GM18873 (cell line): ENCODE results near the gene EIF1.

ENCODE experiments used
- ATAC-seq: cut with Tn5 transposase; IDR thresholded peaks from one replicate; pipeline ENCODE4 v1.9.1; 2021; ENCODE audit warnings: mild to moderate bottlenecking, moderate library complexity, moderate number of reproducible peaks; ENCODE audit not compliant: unreplicated experiment, low FRiP score

EIF1 gene

DNA sequence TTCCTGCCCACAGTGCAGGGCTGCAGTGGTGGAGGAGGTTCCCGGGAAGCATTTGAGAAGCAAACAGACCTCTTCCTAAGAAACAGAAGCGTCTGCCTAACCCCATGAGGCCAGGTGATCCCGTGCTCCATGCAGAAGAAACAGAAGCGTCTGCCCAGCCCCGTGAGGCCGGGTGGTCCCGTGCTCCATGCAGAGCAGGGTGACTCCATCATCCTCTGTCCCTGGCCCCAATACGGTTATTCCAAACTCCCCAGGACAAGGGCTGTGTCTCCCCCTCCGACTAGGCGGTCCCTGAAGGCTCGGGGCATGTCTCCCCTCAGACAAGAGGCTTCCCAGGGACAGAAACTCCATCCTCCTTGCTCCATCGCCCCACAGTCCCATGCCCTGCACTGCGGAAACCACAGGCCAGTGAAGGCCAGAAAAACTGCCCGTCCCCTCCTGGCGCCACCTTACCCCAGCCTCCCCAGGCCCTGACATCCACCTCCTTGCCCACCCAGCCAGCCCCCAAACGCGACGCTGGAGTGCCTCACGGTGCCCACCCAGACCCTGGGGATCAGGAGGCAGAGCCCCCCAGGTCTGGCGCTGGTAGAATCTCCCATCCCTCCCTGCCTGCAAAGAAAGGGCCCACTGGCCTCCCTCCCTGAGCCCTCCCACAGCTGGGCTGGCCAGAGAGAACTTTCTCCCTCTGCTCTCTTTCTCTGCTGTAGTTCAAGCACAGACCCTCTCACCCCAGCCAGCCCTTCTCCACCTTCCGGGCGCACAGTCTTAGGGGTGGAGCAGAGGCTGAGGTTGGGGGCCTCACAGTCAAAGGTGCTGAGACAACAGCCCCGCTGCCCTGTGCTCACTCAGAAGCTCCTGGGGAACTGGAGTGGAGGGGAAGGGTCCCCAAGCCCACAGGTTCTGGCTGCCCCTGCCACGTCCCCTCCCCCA is 33.7 kb upstream of the EIF1 start:
- no peak for ATAC-seq

DNA sequence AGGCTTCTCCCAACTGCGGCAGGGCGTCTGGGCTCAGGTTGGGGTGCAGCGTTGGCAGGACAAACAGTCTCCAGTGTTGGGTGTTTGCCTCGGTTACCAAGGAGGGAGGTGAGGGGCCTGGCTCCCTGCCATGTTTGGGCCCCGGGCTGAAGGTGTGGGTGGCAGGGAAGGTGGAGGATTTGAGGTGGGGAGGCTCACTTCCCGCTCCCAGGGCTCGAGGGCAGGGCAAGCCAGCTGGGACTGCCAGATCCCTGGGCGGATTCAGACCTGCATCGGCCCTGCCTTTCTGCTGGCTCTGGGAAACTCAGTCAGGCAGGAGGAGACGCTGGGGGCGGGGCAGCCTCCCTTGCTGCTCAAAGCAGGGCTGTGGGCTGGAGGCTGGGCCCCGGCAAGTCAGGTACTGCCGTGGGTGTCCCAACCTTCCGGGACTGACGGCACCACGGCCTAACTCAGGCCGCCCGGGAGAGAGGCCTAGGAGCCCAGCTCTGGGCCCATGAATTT is 33.0 kb upstream of the EIF1 start:
- ATAC-seq = no peak

DNA sequence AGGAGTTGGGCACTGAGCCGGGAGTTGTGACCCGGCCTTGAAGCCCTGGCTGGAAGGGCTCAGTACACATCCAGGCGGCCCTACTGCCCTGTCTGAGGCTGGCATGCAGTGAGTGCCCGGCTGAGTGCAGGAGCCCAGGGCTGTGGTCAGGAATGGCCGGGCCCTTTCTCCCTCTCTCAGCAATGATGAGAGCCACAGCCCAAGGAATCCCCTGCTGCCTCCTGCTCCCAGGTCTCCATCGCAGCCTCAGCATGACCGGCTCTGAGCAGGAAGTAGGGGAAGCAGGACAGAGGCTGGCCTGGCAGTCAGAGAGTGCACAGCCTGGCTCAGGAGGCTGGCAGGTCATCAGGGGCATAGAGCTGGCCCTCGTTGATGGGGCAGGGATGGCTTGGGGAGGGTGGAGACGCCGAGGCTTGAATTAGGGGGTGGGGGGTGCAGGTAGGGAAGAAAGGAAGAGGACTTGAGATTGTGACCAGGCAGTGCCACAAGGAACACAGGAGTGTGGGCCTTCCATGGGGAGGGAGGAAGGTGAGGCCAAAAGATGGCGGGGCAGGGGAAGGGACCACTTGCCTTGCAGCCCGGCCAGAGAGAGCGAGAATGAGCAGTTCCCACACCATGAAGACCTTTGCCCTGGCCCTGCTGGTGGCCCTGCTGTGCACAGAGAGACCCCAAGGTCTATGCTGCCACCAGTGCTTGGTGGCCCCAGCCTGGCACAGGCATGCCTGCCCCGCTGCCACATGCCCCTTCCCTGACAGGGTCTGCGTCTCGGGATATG is 32.2 kb upstream of the EIF1 start:
- ATAC-seq = no peak

DNA sequence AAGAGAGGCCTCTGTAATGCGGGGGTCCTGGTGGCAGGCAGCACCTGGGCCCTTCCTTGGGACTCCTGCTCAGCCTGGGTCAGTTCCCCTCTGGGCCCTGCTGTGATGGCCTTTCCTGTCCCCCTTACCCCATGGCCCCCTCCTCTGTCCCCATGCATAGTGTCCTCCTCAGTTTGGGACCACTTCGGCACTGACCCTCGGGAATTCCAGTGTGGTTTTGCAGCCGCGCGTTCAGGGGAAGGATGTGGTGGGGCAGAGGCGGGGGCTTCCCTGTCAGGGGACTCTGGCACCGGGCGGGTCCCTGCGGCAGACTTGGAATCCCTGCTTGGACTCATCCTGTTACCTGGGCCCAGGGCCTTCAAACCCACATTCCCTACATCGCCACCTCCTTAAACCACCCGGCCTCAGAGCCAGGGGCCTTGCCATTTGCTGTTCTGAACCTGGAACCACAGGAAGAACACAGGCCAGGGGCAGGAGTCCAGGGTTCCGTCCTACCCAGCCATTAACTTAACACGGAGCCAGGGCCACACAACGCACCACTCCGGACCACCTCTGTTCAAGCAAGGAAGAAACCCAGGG is 31.4 kb upstream of the EIF1 start:
- no peak for ATAC-seq

DNA sequence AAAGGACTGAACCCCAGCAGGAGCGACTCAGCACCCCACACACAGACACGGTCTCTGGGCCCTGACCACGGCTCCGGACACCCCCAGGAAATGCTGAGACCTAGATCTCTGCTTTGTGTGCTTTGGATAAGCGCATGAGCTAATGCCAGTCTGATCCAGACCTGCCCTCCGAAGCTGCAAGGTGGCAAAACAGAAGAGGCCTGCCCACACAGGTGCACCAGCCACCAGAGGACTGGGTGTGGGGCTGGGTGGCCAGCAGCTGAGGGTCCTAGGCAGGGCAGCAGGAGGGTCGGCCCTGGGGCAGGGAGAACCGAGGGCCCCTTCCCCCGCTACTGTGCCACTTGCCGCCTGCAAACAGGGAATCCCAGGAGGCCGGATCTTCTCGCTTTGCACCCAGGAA is 30.7 kb upstream of the EIF1 start:
- ATAC-seq = no peak

DNA sequence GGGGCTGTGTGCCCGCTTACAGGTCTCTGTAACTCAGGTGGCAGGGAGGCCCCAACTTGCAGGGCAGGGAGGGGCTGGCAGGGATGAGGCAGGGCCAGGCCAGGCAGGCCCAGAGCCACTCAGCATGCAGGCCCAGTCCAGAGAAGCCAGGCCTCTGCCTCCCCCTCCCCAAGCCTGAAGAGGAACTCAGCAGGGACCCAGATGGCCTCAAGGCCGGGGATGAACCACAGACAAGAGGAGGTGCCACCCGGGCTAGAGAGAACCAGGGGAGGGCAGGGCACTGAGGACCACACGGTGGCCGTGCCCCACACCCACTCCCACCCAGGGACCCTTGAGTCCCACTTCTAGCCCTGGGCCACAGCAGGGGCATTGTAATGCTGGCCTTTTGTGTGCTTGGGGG is 29.8 kb upstream of the EIF1 start:
- ATAC-seq = no peak

DNA sequence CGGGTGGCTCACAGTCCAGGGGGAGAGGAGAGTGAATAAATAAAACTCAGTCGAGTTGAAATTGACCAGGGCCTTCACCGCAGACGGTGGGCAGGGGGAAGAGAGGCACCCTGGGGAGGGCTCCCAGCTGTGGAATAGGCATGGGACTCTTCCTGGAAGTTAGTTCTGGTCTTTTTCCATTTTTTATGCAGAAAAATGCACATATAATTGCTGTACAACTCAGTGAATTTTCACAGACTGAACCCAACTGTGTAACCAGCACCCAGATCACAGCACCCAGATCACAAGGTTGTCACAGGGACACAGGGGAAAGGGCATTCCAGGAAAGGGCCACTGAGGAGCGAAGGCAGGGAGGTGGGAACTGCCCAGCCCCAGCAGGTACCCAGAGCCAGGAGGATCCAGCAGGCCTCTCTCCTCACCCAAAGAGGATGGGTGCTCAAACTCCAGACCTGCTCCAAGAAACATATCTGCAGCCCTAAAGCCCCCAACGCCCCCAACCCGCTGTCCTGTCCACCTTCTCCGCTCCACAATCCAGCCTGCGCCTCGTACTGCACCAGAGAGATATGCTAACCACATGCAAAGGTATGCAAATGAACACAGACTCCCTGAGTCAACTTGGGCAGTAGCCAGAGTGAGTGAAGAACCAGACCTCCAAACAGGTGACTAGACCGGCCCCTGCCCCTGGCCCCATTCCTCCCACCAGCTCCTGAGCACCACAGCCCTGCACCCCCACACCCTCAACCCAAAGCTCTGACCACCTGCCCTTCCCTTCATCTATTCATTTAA is 29.1 kb upstream of the EIF1 start:
- ATAC-seq = no peak

DNA sequence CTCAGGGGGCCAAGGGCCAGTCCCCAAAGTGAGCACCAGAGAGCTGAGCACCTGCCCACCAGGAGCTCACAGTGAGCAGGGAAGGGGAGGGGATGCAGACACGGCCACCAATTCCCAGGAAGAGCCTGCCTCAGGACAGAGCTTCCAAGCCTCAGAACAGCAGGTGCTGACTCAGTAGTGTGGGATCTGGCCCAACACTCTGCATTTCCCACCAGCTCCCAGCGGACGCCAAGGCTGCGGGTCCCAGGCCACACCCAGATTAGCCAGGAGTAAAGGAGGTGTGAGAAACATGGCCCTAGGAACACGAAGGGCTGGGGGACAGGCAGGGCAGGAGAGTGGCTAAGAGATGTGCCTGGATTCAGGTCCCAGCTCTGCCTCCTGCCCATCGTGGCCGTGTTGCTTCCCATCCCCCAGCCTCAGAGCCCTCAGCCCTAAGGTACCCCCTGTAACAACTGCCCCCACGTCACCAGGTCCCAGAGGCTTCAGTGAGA is 28.4 kb upstream of the EIF1 start:
- ATAC-seq = no peak

DNA sequence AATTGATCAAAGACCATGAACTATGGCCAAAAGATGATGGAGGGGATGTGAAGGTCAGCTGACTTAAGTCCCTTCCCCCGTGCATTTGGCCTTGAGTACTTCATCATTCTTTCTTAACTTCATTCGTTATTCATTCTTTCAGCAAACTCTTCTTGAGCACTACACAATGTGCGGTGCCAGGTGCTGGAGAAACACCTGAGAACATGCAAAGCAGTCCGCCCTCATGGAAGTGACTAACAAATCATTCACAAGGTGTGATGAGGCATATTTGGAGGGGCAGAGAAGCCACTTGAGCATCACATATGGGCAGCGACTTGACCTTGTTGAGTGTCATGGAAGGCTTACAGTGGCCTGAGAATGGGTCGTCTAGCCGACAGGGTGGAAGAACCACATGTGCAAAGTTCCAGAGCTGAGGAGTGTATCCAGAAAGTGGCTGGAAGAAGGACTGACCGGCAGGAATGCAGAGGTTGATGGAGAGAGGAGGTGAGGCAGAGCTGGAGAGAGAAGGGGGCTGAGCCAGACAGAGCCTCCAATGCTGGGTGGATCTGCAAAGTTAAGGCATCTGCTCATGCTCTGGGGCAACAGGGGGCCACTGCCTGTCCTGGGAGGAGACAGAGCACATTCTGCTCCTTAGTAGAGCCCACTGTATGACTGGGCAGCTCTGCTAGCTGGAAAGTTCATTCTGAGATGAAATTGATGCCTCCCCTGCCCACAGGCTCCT is 25.1 kb upstream of the EIF1 start:
- ATAC-seq = no peak

DNA sequence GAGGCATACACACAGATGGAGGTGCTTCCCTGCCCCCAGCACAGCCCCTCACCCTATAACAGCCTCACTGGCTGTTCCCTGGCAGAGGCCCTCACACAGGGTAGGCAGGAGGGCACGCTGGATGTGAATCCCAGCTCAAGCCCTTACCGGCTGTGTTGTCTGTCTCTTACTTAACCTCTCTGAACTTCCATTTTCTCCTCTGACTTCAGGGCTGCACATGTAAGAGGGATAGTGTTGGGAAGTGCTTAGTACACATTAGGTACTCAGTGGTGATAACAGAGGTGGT is 24.6 kb upstream of the EIF1 start:
- ATAC-seq = no peak

DNA sequence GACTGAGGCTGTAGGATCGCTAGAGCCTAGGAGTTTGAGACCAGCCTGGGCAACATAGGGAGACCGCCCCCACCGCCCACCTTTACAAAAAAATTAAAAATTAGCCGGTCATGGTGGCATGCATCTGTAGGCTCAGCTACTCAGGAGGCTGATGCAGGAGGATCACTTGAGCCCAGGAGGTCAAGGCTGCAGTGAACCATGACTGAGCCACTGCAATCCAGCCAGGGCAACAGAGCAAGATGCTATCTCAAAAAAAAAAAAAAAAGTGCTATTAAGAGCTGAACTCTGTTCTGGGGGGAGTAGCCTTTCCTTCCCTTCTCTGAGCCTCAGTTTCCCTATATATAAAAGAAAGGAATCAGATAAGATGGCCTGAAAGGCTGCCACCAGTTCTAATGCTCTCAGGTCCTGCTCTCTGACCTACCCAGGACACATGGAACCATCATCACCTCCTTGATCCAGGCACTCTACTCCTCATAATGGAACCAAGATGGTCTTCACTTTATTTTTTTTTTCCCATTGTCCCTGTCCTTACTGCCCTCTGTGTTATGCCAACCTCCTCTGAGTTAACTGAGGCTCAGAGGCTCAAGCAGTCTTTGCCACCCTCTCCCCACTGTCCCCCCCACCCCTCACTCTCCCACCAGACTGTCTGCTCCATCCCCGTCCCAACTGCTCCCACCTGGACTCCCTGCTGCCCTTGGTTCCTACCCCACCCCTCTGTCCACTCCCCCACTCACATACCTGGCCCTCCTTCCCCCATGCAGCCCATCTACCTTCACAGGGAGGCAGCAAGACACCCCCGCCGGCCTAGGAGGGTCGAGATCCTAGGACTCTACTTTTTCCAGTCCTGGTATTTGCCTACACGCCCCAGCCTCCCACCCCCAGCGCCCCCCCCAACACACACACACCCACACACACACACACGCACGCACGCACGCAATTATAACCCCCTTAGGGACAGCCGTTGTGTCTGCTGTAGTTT is 23.8 kb upstream of the EIF1 start:
- ATAC-seq = no peak

DNA sequence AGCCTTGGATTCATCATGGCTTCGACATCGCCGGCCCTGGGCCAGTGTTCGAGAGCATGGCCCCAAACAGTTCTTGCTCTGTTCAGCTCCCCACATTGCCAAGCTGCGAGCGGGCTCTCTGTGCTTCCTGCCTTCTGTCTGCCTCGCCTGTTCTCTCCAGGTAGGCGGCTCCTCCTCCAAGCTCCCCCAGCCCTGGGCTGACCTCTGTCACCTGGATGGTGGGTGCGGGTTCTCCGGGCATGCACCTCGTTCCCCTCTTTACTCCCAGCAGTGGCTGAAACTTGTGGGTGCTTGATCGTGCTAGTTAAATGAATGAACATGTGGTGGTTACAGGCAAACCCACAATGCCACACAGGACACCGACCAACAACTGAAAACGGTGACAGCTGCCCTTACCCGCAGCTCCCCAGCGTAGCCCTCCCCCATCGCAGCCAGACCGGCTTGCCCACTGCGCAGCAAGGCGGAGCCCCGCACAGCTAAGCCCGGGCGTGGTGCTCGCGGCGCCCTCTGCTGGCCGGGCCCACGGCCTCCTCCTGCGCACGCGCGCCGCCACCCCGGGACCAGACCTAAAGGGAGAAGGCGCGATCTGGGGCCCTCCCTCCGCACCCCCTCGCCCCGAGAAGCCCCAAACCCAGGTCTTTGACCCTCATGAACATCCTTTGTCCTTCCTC is 23.0 kb upstream of the EIF1 start:
- ATAC-seq = no peak

DNA sequence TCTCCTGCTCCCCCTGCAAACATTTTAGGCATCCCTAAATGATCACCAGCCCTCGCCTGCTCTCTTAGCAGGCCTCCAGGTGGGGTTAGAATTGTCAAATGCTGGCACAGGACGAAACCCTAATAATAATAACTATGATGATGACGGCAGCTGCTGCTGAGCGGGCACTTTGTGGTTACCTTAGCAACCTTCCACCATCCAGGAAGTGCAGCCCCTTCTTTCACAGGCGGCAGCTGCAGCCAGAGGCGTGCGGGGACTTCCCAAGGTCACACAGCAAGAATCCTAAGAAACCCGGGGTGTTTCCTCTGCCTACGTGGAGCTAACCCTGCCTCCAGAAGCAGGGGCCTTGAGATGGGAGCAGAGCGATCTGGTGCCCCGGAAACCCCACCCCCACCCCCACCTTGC is 22.4 kb upstream of the EIF1 start:
- no peak for ATAC-seq

DNA sequence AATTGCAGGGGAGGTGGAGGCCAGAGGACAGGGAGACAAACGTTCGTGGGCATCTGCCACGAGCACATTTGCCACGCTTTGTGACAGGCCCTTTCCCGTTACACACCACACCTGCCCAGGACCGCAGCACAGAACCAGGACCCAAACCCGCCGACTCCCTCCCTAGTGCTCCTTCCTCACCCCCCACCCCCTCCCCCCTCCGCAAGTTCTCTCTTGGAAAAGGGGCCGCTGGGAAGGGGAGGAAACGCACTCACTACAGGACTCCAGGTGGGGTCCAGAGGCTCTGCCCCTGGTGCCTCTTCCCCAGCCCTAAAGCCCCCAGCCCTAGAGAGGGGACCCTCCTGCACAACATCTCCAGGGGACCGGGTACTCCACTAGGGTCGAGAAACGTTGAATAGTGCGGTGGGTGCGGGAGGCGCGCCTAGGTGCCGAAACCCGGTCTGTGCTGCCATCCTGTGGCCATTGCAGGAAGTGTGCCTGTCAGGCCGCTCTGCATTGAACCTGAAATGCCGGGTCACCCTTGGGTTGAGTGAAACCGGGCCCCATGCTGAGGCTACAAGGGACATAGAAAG is 21.9 kb upstream of the EIF1 start:
- no peak for ATAC-seq

DNA sequence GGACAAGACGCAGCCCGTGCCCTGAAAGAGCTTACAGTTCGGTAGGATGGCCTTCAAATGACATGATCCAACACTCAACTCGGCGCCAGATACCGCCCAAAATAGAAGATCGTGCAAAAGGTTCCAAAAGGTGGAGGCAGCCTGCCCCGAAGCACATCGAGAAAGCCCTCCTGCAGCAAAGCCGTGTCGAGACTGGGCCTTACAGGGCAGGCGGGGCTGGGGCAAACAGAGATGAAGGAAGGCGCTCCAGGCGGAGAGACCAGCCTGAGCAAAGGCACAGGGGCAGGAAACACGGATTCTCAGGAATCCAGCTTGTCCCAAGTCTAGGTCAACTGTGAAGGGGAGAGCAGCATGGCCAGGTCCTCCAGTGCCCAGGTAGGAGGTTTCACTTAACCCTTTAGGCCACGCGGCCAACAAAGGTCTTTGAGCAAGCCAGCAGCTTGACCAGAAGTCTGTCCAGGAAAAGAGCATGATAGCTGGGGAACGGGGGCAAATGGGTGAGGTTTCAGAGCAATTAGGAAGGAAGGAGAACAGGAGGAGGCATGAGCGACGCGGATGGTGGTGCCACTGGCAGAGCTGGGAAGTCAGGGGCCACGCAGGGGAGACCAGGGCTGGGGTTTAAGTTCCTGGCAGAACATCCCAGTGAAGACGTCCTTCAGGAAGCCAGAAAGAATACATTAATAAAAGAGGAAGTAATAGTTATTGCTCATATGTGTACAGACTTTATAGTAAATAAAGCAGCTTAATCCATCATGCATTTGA is 21.2 kb upstream of the EIF1 start:
- ATAC-seq = no peak

DNA sequence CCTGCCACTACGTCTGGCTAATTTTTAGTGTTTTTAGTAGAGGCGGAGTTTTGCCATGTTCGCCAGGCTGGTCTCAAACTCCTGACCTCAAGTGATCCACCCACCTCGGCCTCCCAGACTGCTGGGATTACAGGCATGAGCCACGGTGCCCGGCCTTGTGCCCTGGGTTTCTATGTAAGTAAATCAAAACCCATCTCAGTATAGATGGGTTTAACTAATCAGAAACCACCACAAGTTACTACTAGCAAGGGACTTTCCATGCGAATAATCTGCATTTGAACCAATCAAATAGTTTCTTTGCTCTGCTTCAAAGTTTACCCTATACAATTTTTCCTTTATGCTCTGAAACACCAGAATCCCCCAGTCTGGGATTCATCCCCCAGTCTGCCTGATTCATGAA is 16.5 kb upstream of the EIF1 start:
- no peak for ATAC-seq
